ENCODE measurements around the gene KLK8.
A peak's percentile ranks its signal among the peaks of the same experiment; 100 is the strongest.

GRCh38 chr19:51014242-51014641 lies 12.8 kb upstream of the KLK8 start:
- TF ChIP-seq DNMT1 (CRISPR knock-in tag; IDR thresholded peaks at IDR 0.05) (no peak), ZNF629 (CRISPR knock-in tag; conservative IDR thresholded peaks at IDR 0.05) (peak; percentile 64), MTA1 (CRISPR knock-in tag; IDR thresholded peaks at IDR 0.05; ENCODE audit: borderline replicate concordance) (no peak), POLR2AphosphoS5 (IDR thresholded peaks at IDR 0.05; ENCODE audit: low read depth, low read length) (no peak), ZSCAN21 (CRISPR knock-in tag; IDR thresholded peaks at IDR 0.05; ENCODE audit: borderline replicate concordance) (no peak), ZNF10 (CRISPR knock-in tag; IDR thresholded peaks at IDR 0.05; ENCODE audit: borderline replicate concordance, low read depth) (no peak), ETV5 (CRISPR knock-in tag; IDR thresholded peaks at IDR 0.05; ENCODE audit: borderline replicate concordance) (no peak), ZNF274 (CRISPR knock-in tag; IDR thresholded peaks at IDR 0.05) (no peak), PRDM10 (CRISPR knock-in tag; IDR thresholded peaks at IDR 0.05; ENCODE audit: low read depth) (no peak), TFE3 (CRISPR knock-in tag; IDR thresholded peaks at IDR 0.05) (no peak)
- TF ChIP-seq, protein P1, sequence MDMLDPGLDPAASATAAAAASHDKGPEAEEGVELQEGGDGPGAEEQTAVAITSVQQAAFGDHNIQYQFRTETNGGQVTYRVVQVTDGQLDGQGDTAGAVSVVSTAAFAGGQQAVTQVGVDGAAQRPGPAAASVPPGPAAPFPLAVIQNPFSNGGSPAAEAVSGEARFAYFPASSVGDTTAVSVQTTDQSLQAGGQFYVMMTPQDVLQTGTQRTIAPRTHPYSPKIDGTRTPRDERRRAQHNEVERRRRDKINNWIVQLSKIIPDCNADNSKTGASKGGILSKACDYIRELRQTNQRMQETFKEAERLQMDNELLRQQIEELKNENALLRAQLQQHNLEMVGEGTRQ (IDR thresholded peaks at IDR 0.05; ENCODE audit: low read depth, low read length): no peak
- TF ChIP-seq, protein P1 (CRISPR knock-in tag; IDR thresholded peaks at IDR 0.05; ENCODE audit: borderline replicate concordance): no peak

All from HepG2 (cell line).